RWPE2 (cell line): ENCODE results near the gene CRYBA4.

Experiments used
- ATAC-seq: fragments of 200-7000 bp; cut with Tn5 transposase; 3 replicates; pipeline ENCODE4 v1.9.1; 2021; ENCODE audit warnings: low read depth
- DNase-seq: peaks from one replicate; pipeline ENCODE4 v3.0.0-alpha.2; 2020; ENCODE audit warnings: low spot score
- H3K27ac ChIP-seq: fragments of 450-650 bp; 2 replicates; pipeline ENCODE4 v1.5.1; 2017; ENCODE audit warnings: mild to moderate bottlenecking; ENCODE audit not compliant: poor library complexity, severe bottlenecking
- H3K27me3 ChIP-seq: fragments of 250-450 bp; sonication (Bioruptor Pico); 2 replicates; pipeline ENCODE4 v1.5.1; 2021; ENCODE audit warnings: mild to moderate bottlenecking, moderate library complexity; ENCODE audit not compliant: insufficient read depth, poor library complexity, severe bottlenecking
- H3K36me3 ChIP-seq: fragments of 250-450 bp; sonication (Bioruptor Pico); 2 replicates; pipeline ENCODE4 v1.5.1; 2020; ENCODE audit warnings: low read depth, mild to moderate bottlenecking, moderate library complexity
- H3K4me1 ChIP-seq: fragments of 250-450 bp; sonication (Bioruptor Pico); 2 replicates; pipeline ENCODE4 v1.5.1; 2021; ENCODE audit warnings: mild to moderate bottlenecking, moderate library complexity; ENCODE audit not compliant: insufficient read depth, poor library complexity, severe bottlenecking
- H3K4me3 ChIP-seq: fragments of 250-450 bp; sonication (Bioruptor Pico); 2 replicates; pipeline ENCODE4 v1.5.1; 2021; ENCODE audit warnings: mild to moderate bottlenecking, moderate library complexity; ENCODE audit not compliant: severe bottlenecking
- H3K9me3 ChIP-seq: fragments of 250-450 bp; sonication (Bioruptor Pico); 2 replicates; pipeline ENCODE4 v1.5.1; 2021; ENCODE audit warnings: mild to moderate bottlenecking, moderate library complexity; ENCODE audit not compliant: severe bottlenecking
- CTCF ChIP-seq: fragments of 450-650 bp; IDR thresholded peaks from one replicate; pipeline ENCODE4 v1.5.1; 2017; ENCODE audit warnings: mild to moderate bottlenecking, moderate library complexity; ENCODE audit not compliant: poor library complexity, severe bottlenecking

The CRYBA4 gene

GRCh38 chr22:26593763-26594162, 28.0 kb upstream of the CRYBA4 start:
- Histone ChIP-seq H3K27ac (no peak overlapping the region), H3K27me3 (no peaks in the 10 kb centered on the region), H3K9me3 (no peaks in the 10 kb centered on the region), H3K4me1 (peaks cover 3% of the 10 kb centered on the region), H3K36me3 (no peaks in the 10 kb centered on the region), H3K4me3 (no peak overlapping the region)
- ATAC-seq, result no peak
- TF ChIP-seq CTCF, result no peak
- DNase-seq, result no peak

GRCh38 chr22:26597026-26597425, 24.7 kb upstream of the CRYBA4 start:
- no peaks in the 10 kb centered on the region for H3K9me3 ChIP-seq
- no peak for TF ChIP-seq CTCF
- ATAC-seq, result no peak
- H3K27me3 ChIP-seq, result no peaks in the 10 kb centered on the region
- H3K36me3 ChIP-seq, result no peaks in the 10 kb centered on the region
- DNase-seq, result no peak
- no peak overlapping the region for H3K27ac ChIP-seq
- peaks cover 2% of the 10 kb centered on the region for H3K4me1 ChIP-seq
- H3K4me3 ChIP-seq, result no peak overlapping the region

- no peak overlapping the region for H3K27ac ChIP-seq
- no peak for DNase-seq
Measured at GRCh38 chr22:26597480-26597879, 24.3 kb upstream of the CRYBA4 start.

GRCh38 chr22:26599505-26599904, 22.3 kb upstream of the CRYBA4 start:
- DNase-seq (no peak), ATAC-seq (no peak)
- no peak overlapping the region for H3K27ac ChIP-seq

More at GRCh38 chr22:26597480-26597879, 24.3 kb upstream of the CRYBA4 start:
- no peak overlapping the region for H3K4me3 ChIP-seq
- H3K27me3 ChIP-seq, result no peaks in the 10 kb centered on the region
- H3K4me1 ChIP-seq, result no peaks in the 10 kb centered on the region
- no peaks in the 10 kb centered on the region for H3K9me3 ChIP-seq
- no peak for TF ChIP-seq CTCF
- ATAC-seq, result no peak
- no peaks in the 10 kb centered on the region for H3K36me3 ChIP-seq

GRCh38 chr22:26601726-26602125, 20.0 kb upstream of the CRYBA4 start:
- Histone ChIP-seq H3K27me3 (no peaks in the 10 kb centered on the region), H3K4me3 (no peak overlapping the region), H3K27ac (no peak overlapping the region), H3K36me3 (no peaks in the 10 kb centered on the region), H3K9me3 (no peaks in the 10 kb centered on the region), H3K4me1 (peaks cover 3% of the 10 kb centered on the region)
- DNase-seq (no peak), ATAC-seq (no peak)
- TF ChIP-seq CTCF, result no peak

More at GRCh38 chr22:26599505-26599904, 22.3 kb upstream of the CRYBA4 start:
- TF ChIP-seq CTCF, result no peak
- H3K9me3 ChIP-seq, result no peaks in the 10 kb centered on the region
- no peaks in the 10 kb centered on the region for H3K27me3 ChIP-seq
- no peak overlapping the region for H3K4me3 ChIP-seq
- H3K36me3 ChIP-seq, result no peaks in the 10 kb centered on the region
- no peaks in the 10 kb centered on the region for H3K4me1 ChIP-seq
